OCI-LY1 (cell line): Measurements from ENCODE around the gene ST7.

Experiments used
- CTCF ChIP-seq: fragments of 200-600 bp; sonication (generic), shearing (Covaris generic); IDR thresholded peaks from 2 replicates; pipeline ENCODE4 v1.5.1; 2017; ENCODE audit warnings: mild to moderate bottlenecking, antibody characterized with exemption, low read length, moderate library complexity, mixed read lengths
- EZH2 ChIP-seq: fragments of 200-600 bp; sonication (generic), shearing (Covaris generic); IDR thresholded peaks from 2 replicates; pipeline ENCODE4 v1.8.0; 2017; ENCODE audit warnings: borderline replicate concordance, mixed run types, mild to moderate bottlenecking, antibody characterized with exemption, low read length, moderate library complexity, mixed read lengths

GRCh38 chr7:117190746-117191435, 237.6 kb downstream of the ST7 start:
- TF ChIP-seq CTCF (no peak), EZH2 (no peak)
